ENCODE measurements around the gene INPP5A.

The INPP5A gene

DNA sequence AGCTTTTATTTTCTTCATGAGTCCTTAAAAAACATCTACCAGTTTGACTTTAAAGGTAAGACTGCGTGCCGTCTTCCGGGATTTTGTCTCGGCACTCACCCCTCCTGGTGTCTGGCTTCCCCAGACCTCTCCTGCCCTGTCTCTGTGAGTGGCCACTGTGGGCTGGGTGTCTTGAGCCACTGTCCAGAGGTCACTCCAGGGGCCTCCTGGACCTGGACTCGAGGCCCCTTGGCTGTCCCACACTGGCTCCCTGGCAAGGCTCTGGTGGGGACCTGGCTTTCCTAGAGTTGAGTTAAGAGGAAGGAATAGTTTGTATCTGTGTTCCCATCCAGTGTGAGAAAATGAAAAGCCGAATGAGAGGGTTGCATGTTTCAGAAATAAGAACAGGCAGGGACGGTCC is 152.8 kb downstream of the INPP5A start:
- TF ChIP-seq TEAD4 (IDR thresholded peaks at IDR 0.05) (no peak), NFIC (IDR thresholded peaks at IDR 0.05) (no peak)
- TF ChIP-seq, protein P1, sequence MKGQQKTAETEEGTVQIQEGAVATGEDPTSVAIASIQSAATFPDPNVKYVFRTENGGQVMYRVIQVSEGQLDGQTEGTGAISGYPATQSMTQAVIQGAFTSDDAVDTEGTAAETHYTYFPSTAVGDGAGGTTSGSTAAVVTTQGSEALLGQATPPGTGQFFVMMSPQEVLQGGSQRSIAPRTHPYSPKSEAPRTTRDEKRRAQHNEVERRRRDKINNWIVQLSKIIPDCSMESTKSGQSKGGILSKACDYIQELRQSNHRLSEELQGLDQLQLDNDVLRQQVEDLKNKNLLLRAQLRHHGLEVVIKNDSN (IDR thresholded peaks at IDR 0.05), result no peak

- TF ChIP-seq EP300 (IDR thresholded peaks at IDR 0.05; ENCODE audit: borderline replicate concordance) (no peak), CEBPB (IDR thresholded peaks at IDR 0.05) (no peak), FOXM1 (IDR thresholded peaks at IDR 0.05; ENCODE audit: borderline replicate concordance, low read depth) (no peak), YY1 (IDR thresholded peaks at IDR 0.05; ENCODE audit: low read depth) (no peak), TAF1 (IDR thresholded peaks at IDR 0.05; ENCODE audit: low read depth) (no peak), TEAD4 (IDR thresholded peaks at IDR 0.05) (no peak), EGR1 (IDR thresholded peaks at IDR 0.05) (no peak), RAD21 (IDR thresholded peaks at IDR 0.05; ENCODE audit: low read depth) (no peak), ZBTB7A (IDR thresholded peaks at IDR 0.05; ENCODE audit: low read depth) (no peak), NFIC (IDR thresholded peaks at IDR 0.05) (no peak), MAX (IDR thresholded peaks at IDR 0.05) (no peak), REST (IDR thresholded peaks at IDR 0.05; ENCODE audit: low read depth) (no peak), TCF12 (IDR thresholded peaks at IDR 0.05; ENCODE audit: low read depth) (no peak), CREB1 (IDR thresholded peaks at IDR 0.05; ENCODE audit: low read depth) (no peak)
- TF ChIP-seq, protein P1 (IDR thresholded peaks at IDR 0.05), result no peak
Measured at GRCh38 chr10:132690821-132691610, 153.4 kb downstream of the INPP5A start.

GRCh38 chr10:132691711-132692153 is 154.1 kb downstream of the INPP5A start:
- TF ChIP-seq CREB1 (IDR thresholded peaks at IDR 0.05; ENCODE audit: low read depth) (no peak), ZBTB7A (IDR thresholded peaks at IDR 0.05; ENCODE audit: low read depth) (no peak), MAX (IDR thresholded peaks at IDR 0.05) (no peak), YY1 (IDR thresholded peaks at IDR 0.05; ENCODE audit: low read depth) (no peak), FOXM1 (IDR thresholded peaks at IDR 0.05; ENCODE audit: borderline replicate concordance, low read depth) (no peak), EGR1 (IDR thresholded peaks at IDR 0.05) (no peak), NFIC (IDR thresholded peaks at IDR 0.05) (no peak), TAF1 (IDR thresholded peaks at IDR 0.05; ENCODE audit: low read depth) (no peak), EP300 (IDR thresholded peaks at IDR 0.05; ENCODE audit: borderline replicate concordance) (no peak), TCF12 (IDR thresholded peaks at IDR 0.05; ENCODE audit: low read depth) (no peak), RAD21 (IDR thresholded peaks at IDR 0.05; ENCODE audit: low read depth) (no peak), CEBPB (IDR thresholded peaks at IDR 0.05) (no peak), REST (IDR thresholded peaks at IDR 0.05; ENCODE audit: low read depth) (no peak), TEAD4 (IDR thresholded peaks at IDR 0.05) (no peak)
- TF ChIP-seq, protein P1 (IDR thresholded peaks at IDR 0.05), result no peak

DNA sequence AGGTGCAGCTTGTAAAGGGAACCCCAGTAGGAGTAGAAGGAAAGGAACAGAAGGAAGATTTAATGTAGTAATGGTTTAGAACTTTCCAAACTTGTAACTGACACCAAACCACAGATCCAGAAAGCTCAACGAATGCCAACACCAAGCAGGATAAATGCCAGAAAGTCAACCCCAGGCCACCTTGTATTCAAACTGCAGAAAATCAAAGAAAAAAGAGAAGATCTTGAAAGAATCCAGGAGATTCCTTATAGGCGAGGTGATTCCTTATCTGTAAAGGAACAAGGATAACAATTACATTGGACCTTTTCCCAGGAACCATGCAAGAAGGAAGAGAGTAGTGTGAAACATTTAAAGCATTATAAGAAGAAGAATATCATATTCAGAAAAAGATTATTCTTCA is 154.7 kb downstream of the INPP5A start:
- TF ChIP-seq RAD21 (IDR thresholded peaks at IDR 0.05; ENCODE audit: low read depth) (no peak), TCF12 (IDR thresholded peaks at IDR 0.05; ENCODE audit: low read depth) (no peak), EP300 (IDR thresholded peaks at IDR 0.05; ENCODE audit: borderline replicate concordance) (no peak), CREB1 (IDR thresholded peaks at IDR 0.05; ENCODE audit: low read depth) (no peak), FOXM1 (IDR thresholded peaks at IDR 0.05; ENCODE audit: borderline replicate concordance, low read depth) (no peak), MAX (IDR thresholded peaks at IDR 0.05) (no peak), TAF1 (IDR thresholded peaks at IDR 0.05; ENCODE audit: low read depth) (no peak), ZBTB7A (IDR thresholded peaks at IDR 0.05; ENCODE audit: low read depth) (no peak)
- TF ChIP-seq, protein P1 (IDR thresholded peaks at IDR 0.05), result no peak
